Sigmoid colon (tissue), 4 donors: ENCODE data around the gene CEP112.

Source experiments
- EP300 ChIP-seq, 4 donors: sonication (generic); formaldehyde crosslinking; IDR thresholded peaks; one replicate each; pipeline ENCODE4 v1.6.1; 2017; ENCODE audit warnings: antibody characterized with exemption in 4 of 4
- POLR2A ChIP-seq, 2 donors: fragments of 450-650 bp; IDR thresholded peaks; one replicate each; pipeline ENCODE4 v1.6.1; 2016; ENCODE audit warnings: antibody characterized with exemption in 2 of 2, mild to moderate bottlenecking in 2 of 2, moderate library complexity in 2 of 2
- POLR2AphosphoS5 ChIP-seq, 4 donors: sonication (generic); formaldehyde crosslinking; IDR thresholded peaks; one replicate each; pipeline ENCODE4 v1.6.1; 2017; ENCODE audit warnings: antibody characterized with exemption in 4 of 4
- TF ChIP-seq, protein P1 (sequence below), 4 experiments: fragments of 450-650 bp in 3 of 4; fragments of 200-600 bp in 1 of 4; IDR thresholded peaks; one replicate each; pipeline ENCODE4 v1.5.1; 2016 to 2019; ENCODE audit warnings: antibody characterized with exemption in 4 of 4, mild to moderate bottlenecking in 3 of 4, moderate library complexity in 2 of 4

DNA sequence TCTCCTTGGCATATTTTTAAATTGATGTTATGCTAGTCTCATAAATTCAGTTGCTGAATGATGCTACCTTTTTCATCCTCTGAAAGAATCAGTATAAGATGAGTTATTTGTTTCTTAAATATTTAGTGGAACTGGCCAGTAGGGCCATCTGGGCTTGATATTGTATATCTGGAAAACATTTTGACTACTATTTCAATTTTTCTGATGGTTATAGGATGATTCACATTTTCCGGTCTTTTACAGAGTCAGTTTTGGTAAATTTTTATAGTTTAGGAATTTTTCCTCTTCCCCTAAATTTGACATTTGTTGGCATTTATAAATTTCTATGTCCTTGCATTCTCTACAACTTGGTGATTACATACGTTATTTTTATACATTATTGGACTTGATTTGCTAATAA is 334.2 kb downstream of the CEP112 start:
- TF ChIP-seq, protein P1, sequence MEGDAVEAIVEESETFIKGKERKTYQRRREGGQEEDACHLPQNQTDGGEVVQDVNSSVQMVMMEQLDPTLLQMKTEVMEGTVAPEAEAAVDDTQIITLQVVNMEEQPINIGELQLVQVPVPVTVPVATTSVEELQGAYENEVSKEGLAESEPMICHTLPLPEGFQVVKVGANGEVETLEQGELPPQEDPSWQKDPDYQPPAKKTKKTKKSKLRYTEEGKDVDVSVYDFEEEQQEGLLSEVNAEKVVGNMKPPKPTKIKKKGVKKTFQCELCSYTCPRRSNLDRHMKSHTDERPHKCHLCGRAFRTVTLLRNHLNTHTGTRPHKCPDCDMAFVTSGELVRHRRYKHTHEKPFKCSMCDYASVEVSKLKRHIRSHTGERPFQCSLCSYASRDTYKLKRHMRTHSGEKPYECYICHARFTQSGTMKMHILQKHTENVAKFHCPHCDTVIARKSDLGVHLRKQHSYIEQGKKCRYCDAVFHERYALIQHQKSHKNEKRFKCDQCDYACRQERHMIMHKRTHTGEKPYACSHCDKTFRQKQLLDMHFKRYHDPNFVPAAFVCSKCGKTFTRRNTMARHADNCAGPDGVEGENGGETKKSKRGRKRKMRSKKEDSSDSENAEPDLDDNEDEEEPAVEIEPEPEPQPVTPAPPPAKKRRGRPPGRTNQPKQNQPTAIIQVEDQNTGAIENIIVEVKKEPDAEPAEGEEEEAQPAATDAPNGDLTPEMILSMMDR (IDR thresholded peaks at IDR 0.05) = no peak
- no peak for TF ChIP-seq POLR2A (IDR thresholded peaks at IDR 0.05)
- TF ChIP-seq EP300 (IDR thresholded peaks at IDR 0.05) = no peak
- no peak for TF ChIP-seq POLR2AphosphoS5 (IDR thresholded peaks at IDR 0.05)
